Fibroblast of lung (primary cell): Measurements from ENCODE around the gene LMNA.

ENCODE experiments used
- CTCF ChIP-seq, 2 donors: IDR thresholded peaks in 1 of 2; conservative IDR thresholded peaks in 1 of 2; 1 replicate in 1 of 2; 2 replicates in 1 of 2; pipeline ENCODE4 v1.5.1; 2011 to 2012; ENCODE audit warnings: low read length in 2 of 2, control low read depth in 1 of 2, inconsistent platforms in 1 of 2, low read depth in 1 of 2, mild to moderate bottlenecking in 1 of 2
- EZH2 ChIP-seq: IDR thresholded peaks from 2 replicates; pipeline ENCODE4 v1.5.1; 2012; ENCODE audit warnings: low read length, control low read depth, mild to moderate bottlenecking; ENCODE audit errors: missing control alignments

- TF ChIP-seq CTCF (conservative IDR thresholded peaks at IDR 0.05 in 1 of 2, IDR thresholded peaks at IDR 0.05 in 1 of 2; ENCODE audit: low read depth in 1 of 2, low read length in 2 of 2) (no peak), EZH2 (no peak)
Measured at GRCh38 chr1:156098784-156099183, 15.7 kb upstream of the LMNA start.
